ENCODE data around the gene FRAS1.

FRAS1 gene

DNA sequence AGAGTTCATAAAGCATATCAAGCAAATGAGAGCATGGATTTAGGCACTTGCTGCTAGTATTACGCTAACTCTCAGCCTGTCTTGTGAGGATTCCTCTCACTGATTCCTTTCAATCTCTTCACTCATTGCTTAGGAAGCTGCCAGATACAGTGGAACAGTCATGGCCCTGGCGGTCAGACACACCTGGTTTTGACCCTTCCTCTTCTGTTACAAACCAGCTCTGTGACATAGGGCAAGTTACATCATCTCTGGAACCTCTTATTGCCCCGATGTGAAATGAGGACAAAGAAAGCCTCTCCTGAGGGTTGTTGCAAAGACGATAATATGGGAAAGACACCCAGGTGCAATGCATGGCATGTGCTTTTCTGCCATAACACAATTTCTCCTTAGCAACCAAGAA lies 12.2 kb downstream of the FRAS1 start:
- WGBS (ENCODE audit: insufficient coverage) = 88% methylated on average over 3 of the region's 4 CpGs
- Histone ChIP-seq H3K27ac (ENCODE audit: insufficient read depth in 1 of 2, low read depth in 1 of 2, low read length in 2 of 2, poor library complexity in 1 of 2, severe bottlenecking in 2 of 2) (no peak overlapping the region), H3K9me3 (ENCODE audit: control extremely low read depth in 1 of 5, control insufficient read depth in 4 of 5, insufficient read depth in 2 of 5, low read depth in 1 of 5, low read length in 4 of 5) (no peaks in the 10 kb centered on the region), H3K4me3 (ENCODE audit: control insufficient read depth in 1 of 7, extremely low read depth in 1 of 7, insufficient read depth in 4 of 7, low read depth in 2 of 7, low read length in 6 of 7) (no peak overlapping the region), H3K27me3 (replicated peaks in 2 of 5; ENCODE audit: control insufficient read depth in 4 of 5, insufficient read depth in 5 of 5, low read length in 4 of 5) (peaks cover 0 to 3% (median 3%) of the 10 kb centered on the region in 5 experiments), H3K4me1 (ENCODE audit: control extremely low read depth in 1 of 4, control insufficient read depth in 4 of 4, insufficient read depth in 4 of 4, low read length in 3 of 4) (no peaks in the 10 kb centered on the region), H3K36me3 (ENCODE audit: control insufficient read depth in 4 of 4, insufficient read depth in 4 of 4, low read length in 3 of 4) (no peaks in the 10 kb centered on the region)
- CTCF ChIA-PET = interaction anchor here (1.0 to 1.5 kb wide), 2 partner anchors 9 to 11 kb away, joined by 3 to 6 read pairs; no protein-coding TSS in a partner anchor
- POLR2A ChIA-PET = interaction anchor here (0.5 to 0.7 kb wide), 2 partner anchors 840 to 1766 kb away, joined by 3 to 4 read pairs; no protein-coding TSS in a partner anchor
- no peak for DNase-seq

DNA sequence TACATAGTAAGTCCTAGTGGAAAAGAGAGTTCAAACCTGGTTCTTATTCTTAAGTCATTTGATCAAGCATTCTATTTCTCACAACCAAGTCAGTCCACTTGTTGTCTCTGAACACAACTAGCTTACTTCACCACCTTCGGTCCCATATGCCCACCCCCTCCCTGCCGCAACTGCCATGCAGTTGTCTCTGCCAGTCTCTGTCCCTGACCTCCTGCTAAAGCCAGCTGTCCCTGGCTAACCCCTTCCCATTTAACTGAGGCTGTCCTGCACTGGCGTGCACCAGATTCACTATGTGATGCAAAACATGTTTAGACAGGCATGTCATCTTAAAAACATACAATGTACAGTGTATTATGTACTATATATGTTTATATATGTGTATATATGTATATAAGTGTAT lies 12.7 kb downstream of the FRAS1 start:
- CTCF ChIA-PET = interaction anchor here (1.0 to 1.5 kb wide), 2 partner anchors 9 to 11 kb away, joined by 3 to 6 read pairs; no protein-coding TSS in a partner anchor
- POLR2A ChIA-PET = interaction anchor here (0.5 kb wide), 1 partner anchor 1766 kb away, joined by 4 read pairs; no protein-coding TSS in a partner anchor

DNA sequence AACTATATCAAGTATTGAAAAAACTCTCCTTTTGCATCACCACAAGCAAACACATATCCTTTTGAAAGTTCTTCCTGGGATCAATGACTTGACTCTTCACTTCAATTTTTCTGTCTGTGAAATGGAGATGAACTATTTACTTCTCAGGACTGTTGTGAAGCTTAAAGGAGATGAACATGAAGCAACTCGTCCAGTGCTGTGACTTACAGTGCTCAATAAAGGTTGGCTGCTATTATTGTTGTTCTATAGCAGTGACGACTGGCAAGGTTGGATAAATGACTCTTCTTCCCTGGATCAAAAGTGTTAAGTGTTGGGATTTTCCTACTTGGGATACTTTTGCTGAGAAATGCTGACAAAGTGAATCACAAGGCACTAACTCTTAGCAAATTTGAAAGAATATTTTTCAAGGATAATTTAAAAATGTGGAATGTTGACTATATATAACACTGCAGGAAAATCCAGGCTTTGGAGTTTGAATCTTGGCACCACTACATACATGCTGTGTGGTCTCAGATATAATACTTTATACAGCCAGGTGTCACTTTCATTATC lies 13.7 kb downstream of the FRAS1 start:
- Histone ChIP-seq H3K27ac (ENCODE audit: insufficient read depth in 1 of 2, low read depth in 1 of 2, low read length in 2 of 2, poor library complexity in 1 of 2, severe bottlenecking in 2 of 2) (no peak overlapping the region), H3K4me3 (ENCODE audit: control insufficient read depth in 1 of 7, extremely low read depth in 1 of 7, insufficient read depth in 4 of 7, low read depth in 2 of 7, low read length in 6 of 7) (no peak overlapping the region), H3K36me3 (ENCODE audit: control insufficient read depth in 4 of 4, insufficient read depth in 4 of 4, low read length in 3 of 4) (no peaks in the 10 kb centered on the region), H3K27me3 (replicated peaks in 2 of 5; ENCODE audit: control insufficient read depth in 4 of 5, insufficient read depth in 5 of 5, low read length in 4 of 5) (peaks cover 0 to 8% (median 3%) of the 10 kb centered on the region in 5 experiments), H3K4me1 (ENCODE audit: control extremely low read depth in 1 of 4, control insufficient read depth in 4 of 4, insufficient read depth in 4 of 4, low read length in 3 of 4) (no peaks in the 10 kb centered on the region), H3K9me3 (ENCODE audit: control extremely low read depth in 1 of 5, control insufficient read depth in 4 of 5, insufficient read depth in 2 of 5, low read depth in 1 of 5, low read length in 4 of 5) (no peaks in the 10 kb centered on the region)
- DNase-seq = no peak
- ChIA-PET POLR2A (no interaction called here), CTCF (interaction anchor here (0.7 to 3.4 kb wide), 3 partner anchors 11 to 94 kb away, joined by 3 to 17 read pairs (median 6); no protein-coding TSS in a partner anchor)
- 89% methylated on average over 2 of the region's 2 CpGs for WGBS (ENCODE audit: insufficient coverage)

More for the DNA sequence above, 12.7 kb downstream of the FRAS1 start:
- Histone ChIP-seq H3K27ac (ENCODE audit: insufficient read depth in 1 of 2, low read depth in 1 of 2, low read length in 2 of 2, poor library complexity in 1 of 2, severe bottlenecking in 2 of 2) (no peak overlapping the region), H3K9me3 (ENCODE audit: control extremely low read depth in 1 of 5, control insufficient read depth in 4 of 5, insufficient read depth in 2 of 5, low read depth in 1 of 5, low read length in 4 of 5) (no peaks in the 10 kb centered on the region), H3K4me1 (ENCODE audit: control extremely low read depth in 1 of 4, control insufficient read depth in 4 of 4, insufficient read depth in 4 of 4, low read length in 3 of 4) (no peaks in the 10 kb centered on the region), H3K27me3 (replicated peaks in 2 of 5; ENCODE audit: control insufficient read depth in 4 of 5, insufficient read depth in 5 of 5, low read length in 4 of 5) (peaks cover 0 to 7% (median 3%) of the 10 kb centered on the region in 5 experiments), H3K4me3 (ENCODE audit: control insufficient read depth in 1 of 7, extremely low read depth in 1 of 7, insufficient read depth in 4 of 7, low read depth in 2 of 7, low read length in 6 of 7) (no peak overlapping the region), H3K36me3 (ENCODE audit: control insufficient read depth in 4 of 4, insufficient read depth in 4 of 4, low read length in 3 of 4) (no peaks in the 10 kb centered on the region)
- no peak for DNase-seq
- 100% methylated on average over 1 of the region's 3 CpGs for WGBS (ENCODE audit: insufficient coverage)

DNA sequence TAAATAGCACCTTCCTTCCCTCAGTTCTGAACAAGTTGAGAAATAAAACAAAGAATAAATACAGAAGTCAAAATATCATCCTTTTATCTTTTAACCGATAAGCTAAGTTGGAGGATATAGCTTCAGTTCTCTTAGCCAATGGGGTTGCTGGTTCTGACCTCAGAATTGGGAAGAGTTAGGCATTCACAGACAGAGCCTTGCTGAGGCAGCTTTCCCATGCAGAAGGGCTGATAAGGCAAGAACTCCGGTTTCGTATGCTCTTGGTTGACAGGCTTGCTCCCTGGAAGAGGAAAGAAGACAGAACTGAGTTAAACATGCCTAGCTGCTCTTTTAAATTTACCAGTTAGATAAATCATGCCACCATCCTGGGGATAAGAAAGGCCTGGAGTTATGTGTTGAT lies 17.6 kb downstream of the FRAS1 start:
- H3K4me1 ChIP-seq (ENCODE audit: control extremely low read depth in 1 of 4, control insufficient read depth in 4 of 4, insufficient read depth in 4 of 4, low read length in 3 of 4) = no peaks in the 10 kb centered on the region
- H3K9me3 ChIP-seq (ENCODE audit: control extremely low read depth in 1 of 5, control insufficient read depth in 4 of 5, insufficient read depth in 2 of 5, low read depth in 1 of 5, low read length in 4 of 5) = no peaks in the 10 kb centered on the region
- H3K36me3 ChIP-seq (ENCODE audit: control insufficient read depth in 4 of 4, insufficient read depth in 4 of 4, low read length in 3 of 4) = no peaks in the 10 kb centered on the region
- 100% methylated on average over 1 of the region's 3 CpGs for WGBS (ENCODE audit: insufficient coverage)
- no peak for DNase-seq
- H3K27me3 ChIP-seq (replicated peaks in 2 of 5; ENCODE audit: control insufficient read depth in 4 of 5, insufficient read depth in 5 of 5, low read length in 4 of 5) = peaks cover 0 to 8% (median 0%) of the 10 kb centered on the region in 5 experiments
- CTCF ChIA-PET = no interaction called here
- no peak overlapping the region for H3K27ac ChIP-seq (ENCODE audit: insufficient read depth in 1 of 2, low read depth in 1 of 2, low read length in 2 of 2, poor library complexity in 1 of 2, severe bottlenecking in 2 of 2)
- POLR2A ChIA-PET = interaction anchor here (0.6 kb wide), 1 partner anchor 259 kb away, joined by 3 read pairs; no protein-coding TSS in a partner anchor
- no peak overlapping the region for H3K4me3 ChIP-seq (ENCODE audit: control insufficient read depth in 1 of 7, extremely low read depth in 1 of 7, insufficient read depth in 4 of 7, low read depth in 2 of 7, low read length in 6 of 7)

DNA sequence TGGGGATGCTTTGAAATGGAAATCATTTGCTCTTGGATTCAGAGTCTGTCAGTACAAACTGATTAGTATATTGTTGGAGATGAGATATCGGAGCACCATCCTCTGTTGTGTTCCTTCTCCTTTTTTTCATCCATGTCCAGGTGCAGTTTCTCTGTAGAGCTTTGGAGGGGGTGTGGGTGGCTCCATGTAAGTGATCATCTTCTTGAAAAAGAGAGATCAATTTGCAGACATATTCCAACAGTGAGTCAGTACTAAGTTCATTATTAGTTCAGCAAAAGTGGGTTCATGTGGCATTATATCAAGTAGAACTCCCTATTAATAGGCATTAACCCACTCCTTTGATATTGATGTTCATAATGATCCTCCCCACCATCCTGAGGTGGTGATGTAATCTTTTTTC lies 18.9 kb downstream of the FRAS1 start:
- Histone ChIP-seq H3K27me3 (replicated peaks in 2 of 5; ENCODE audit: control insufficient read depth in 4 of 5, insufficient read depth in 5 of 5, low read length in 4 of 5) (peaks cover 0 to 6% (median 0%) of the 10 kb centered on the region in 5 experiments), H3K9me3 (ENCODE audit: control extremely low read depth in 1 of 5, control insufficient read depth in 4 of 5, insufficient read depth in 2 of 5, low read depth in 1 of 5, low read length in 4 of 5) (no peaks in the 10 kb centered on the region), H3K4me3 (ENCODE audit: control insufficient read depth in 1 of 7, extremely low read depth in 1 of 7, insufficient read depth in 4 of 7, low read depth in 2 of 7, low read length in 6 of 7) (no peak overlapping the region), H3K27ac (ENCODE audit: insufficient read depth in 1 of 2, low read depth in 1 of 2, low read length in 2 of 2, poor library complexity in 1 of 2, severe bottlenecking in 2 of 2) (no peak overlapping the region), H3K4me1 (ENCODE audit: control extremely low read depth in 1 of 4, control insufficient read depth in 4 of 4, insufficient read depth in 4 of 4, low read length in 3 of 4) (no peaks in the 10 kb centered on the region), H3K36me3 (ENCODE audit: control insufficient read depth in 4 of 4, insufficient read depth in 4 of 4, low read length in 3 of 4) (no peaks in the 10 kb centered on the region)
- ChIA-PET POLR2A (no interaction called here), CTCF (no interaction called here)
- DNase-seq = no peak
- no CpG with 5 or more reads among the region's 1 CpG for WGBS (ENCODE audit: insufficient coverage)

DNA sequence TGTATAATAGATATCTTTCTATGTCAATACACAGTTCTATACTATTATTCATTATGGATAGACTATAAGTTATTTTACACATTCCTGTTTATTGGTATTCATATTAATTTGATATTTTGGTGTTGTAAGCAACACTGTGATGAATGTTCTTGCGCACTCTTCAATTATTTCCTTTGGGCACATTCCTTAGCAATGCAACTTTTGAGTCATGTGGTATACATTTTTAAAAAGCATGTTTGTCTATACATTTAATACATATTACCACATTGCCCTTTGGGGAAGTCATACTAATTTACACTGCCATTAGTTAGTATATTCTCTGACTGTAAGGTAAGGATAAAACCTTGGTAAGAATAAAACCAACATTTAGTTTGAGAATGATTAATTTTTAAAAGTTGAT lies 21.0 kb downstream of the FRAS1 start:
- POLR2A ChIA-PET = no interaction called here
- H3K27ac ChIP-seq (ENCODE audit: insufficient read depth in 1 of 2, low read depth in 1 of 2, low read length in 2 of 2, poor library complexity in 1 of 2, severe bottlenecking in 2 of 2) = no peak overlapping the region
- no peaks in the 10 kb centered on the region for H3K36me3 ChIP-seq (ENCODE audit: control insufficient read depth in 4 of 4, insufficient read depth in 4 of 4, low read length in 3 of 4)
- H3K4me3 ChIP-seq (ENCODE audit: control insufficient read depth in 1 of 7, extremely low read depth in 1 of 7, insufficient read depth in 4 of 7, low read depth in 2 of 7, low read length in 6 of 7) = no peak overlapping the region
- H3K4me1 ChIP-seq (ENCODE audit: control extremely low read depth in 1 of 4, control insufficient read depth in 4 of 4, insufficient read depth in 4 of 4, low read length in 3 of 4) = no peaks in the 10 kb centered on the region
- H3K9me3 ChIP-seq (ENCODE audit: control extremely low read depth in 1 of 5, control insufficient read depth in 4 of 5, insufficient read depth in 2 of 5, low read depth in 1 of 5, low read length in 4 of 5) = no peaks in the 10 kb centered on the region
- H3K27me3 ChIP-seq (replicated peaks in 2 of 5; ENCODE audit: control insufficient read depth in 4 of 5, insufficient read depth in 5 of 5, low read length in 4 of 5) = peaks cover 0 to 6% (median 0%) of the 10 kb centered on the region in 5 experiments
- WGBS (ENCODE audit: insufficient coverage) = no CpG with 5 or more reads among the region's 1 CpG
- DNase-seq = no peak
- CTCF ChIA-PET = no interaction called here

DNA sequence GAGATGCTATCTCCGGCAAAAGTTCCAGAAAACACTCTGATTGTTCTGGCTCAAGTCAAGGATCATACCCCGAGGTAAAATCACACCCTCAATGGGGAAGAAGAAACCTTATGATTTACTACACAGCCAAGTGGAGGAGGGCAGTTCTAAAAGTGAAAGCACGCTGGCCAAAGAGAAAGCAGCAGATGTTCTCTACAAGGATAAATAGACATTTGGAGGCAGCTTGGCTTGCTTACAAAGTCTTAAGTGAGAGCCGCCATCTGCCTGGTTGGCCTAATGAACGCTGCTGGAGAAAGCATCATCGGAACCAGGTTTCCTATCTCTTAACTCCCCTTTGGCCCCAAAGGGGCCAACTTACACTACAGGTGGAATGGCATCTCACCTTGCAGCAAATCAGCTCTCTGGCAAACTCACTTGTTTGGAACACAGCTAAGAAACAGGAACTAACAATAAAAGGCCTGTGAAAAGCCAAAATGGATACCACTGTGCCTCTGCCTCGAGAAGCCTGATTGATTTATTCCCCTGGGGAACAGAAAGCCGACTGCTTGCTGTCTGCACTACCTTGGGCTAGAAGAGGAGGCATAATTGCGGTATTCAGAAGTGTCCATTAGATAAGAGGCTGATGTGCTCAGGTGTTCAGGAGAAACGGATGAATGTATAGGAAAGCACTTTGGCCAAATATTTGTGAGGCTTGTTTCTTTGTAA lies 22.8 kb downstream of the FRAS1 start:
- Histone ChIP-seq H3K4me3 (ENCODE audit: control insufficient read depth in 1 of 7, extremely low read depth in 1 of 7, insufficient read depth in 4 of 7, low read depth in 2 of 7, low read length in 6 of 7) (no peak overlapping the region), H3K4me1 (ENCODE audit: control extremely low read depth in 1 of 4, control insufficient read depth in 4 of 4, insufficient read depth in 4 of 4, low read length in 3 of 4) (no peaks in the 10 kb centered on the region), H3K27ac (ENCODE audit: insufficient read depth in 1 of 2, low read depth in 1 of 2, low read length in 2 of 2, poor library complexity in 1 of 2, severe bottlenecking in 2 of 2) (no peak overlapping the region), H3K27me3 (replicated peaks in 2 of 5; ENCODE audit: control insufficient read depth in 4 of 5, insufficient read depth in 5 of 5, low read length in 4 of 5) (peaks cover 0 to under 1% (median 0%) of the 10 kb centered on the region in 5 experiments), H3K36me3 (ENCODE audit: control insufficient read depth in 4 of 4, insufficient read depth in 4 of 4, low read length in 3 of 4) (no peaks in the 10 kb centered on the region), H3K9me3 (ENCODE audit: control extremely low read depth in 1 of 5, control insufficient read depth in 4 of 5, insufficient read depth in 2 of 5, low read depth in 1 of 5, low read length in 4 of 5) (no peaks in the 10 kb centered on the region)
- DNase-seq = peak in 2 of 3 donors; percentile 15 to 17
- CTCF ChIA-PET = interaction anchor here (1.8 kb wide), 1 partner anchor 20 kb away, joined by 8 read pairs; no protein-coding TSS in a partner anchor
- POLR2A ChIA-PET = interaction anchor here (0.6 kb wide), 1 partner anchor 31 kb away, joined by 3 read pairs; no protein-coding TSS in a partner anchor
- 81% methylated on average over 8 of the region's 10 CpGs for WGBS (ENCODE audit: insufficient coverage)
